ENCODE data around the gene NOL8.

Gene NOL8

DNA sequence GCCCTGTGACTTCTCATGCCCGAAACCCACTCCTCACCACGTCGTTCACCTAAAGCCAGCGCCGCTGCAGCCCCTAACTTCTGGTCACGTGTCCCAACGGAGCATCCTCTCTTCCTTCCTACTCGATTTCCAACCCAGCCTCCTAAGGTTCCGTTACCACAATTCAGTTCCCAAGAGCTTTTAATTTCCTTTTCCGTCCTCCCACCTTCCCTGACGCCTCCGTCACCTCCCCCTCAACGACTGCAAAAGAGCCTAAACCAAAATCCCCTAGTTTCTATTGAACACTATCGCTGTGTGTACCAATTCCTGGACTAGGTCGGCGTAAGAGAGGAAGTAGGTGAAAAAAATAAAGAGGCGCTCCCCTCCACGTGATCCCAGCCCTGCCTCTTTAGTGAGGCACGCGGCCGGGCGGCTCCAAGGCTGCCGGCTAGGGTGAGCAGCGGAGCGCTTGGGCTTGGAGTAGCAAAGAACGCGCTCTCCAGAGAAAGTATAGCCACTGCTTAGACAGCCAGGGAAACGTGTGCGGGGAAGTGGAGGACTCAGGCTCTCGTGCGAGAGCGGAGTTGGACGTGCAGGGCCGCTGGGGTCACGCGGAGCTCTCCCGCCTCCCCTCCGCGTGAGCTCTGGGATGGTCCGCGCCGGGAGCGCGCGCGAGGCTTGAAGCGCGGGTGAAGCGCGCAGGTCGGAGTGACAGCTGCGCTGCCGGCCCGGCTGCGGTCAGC lies at the start of gene NOL8, which contains the start of gene CENPP:
Gene NOL8, minus strand, starts transcription at position 82 of the 722 bp plus-strand sequence. CDS start 1,189 bp downstream, outside the sequence.
Gene CENPP, plus strand, starts transcription at position 685 of the 722 bp plus-strand sequence.
- H3K27me3 Mint-ChIP-seq, result no peaks in the 10 kb centered on the region
- H3K27ac Mint-ChIP-seq, result peak within 1 kb of the TSS; percentile 98
- peak within 1 kb of the TSS; percentile 96 for H3K4me3 Mint-ChIP-seq
- H3K9me3 Mint-ChIP-seq, result no peaks in the 10 kb centered on the region
- H3K36me3 Mint-ChIP-seq (ENCODE audit: low read depth), result peaks cover 34% of the 10 kb centered on the region
- ATAC-seq (peak; percentile 92), DNase-seq (peak; percentile 78)
- peaks cover 37% of the 10 kb centered on the region for H3K4me1 Mint-ChIP-seq

DNA sequence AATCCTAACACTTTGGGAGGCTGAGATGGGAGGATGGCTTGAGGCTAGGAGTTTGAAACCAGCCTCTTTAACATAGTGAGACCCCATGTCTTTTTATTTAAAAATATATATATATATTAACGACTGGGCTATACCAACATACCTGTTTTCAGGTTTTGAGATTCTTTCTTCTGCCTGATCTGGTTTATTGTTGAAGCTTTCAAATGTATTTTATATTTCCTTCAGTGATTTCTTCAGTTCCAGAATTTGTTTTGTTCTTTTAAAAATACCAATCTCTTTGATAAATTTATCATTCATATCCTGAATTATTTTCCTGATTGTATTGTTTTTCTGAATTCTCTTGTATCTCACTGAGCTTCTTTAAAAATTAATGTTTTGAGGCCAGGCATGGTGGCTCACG lies 48.0 kb upstream of the NOL8 start:
- peaks cover 39% of the 10 kb centered on the region for H3K36me3 Mint-ChIP-seq (ENCODE audit: low read depth)
- H3K4me1 Mint-ChIP-seq, result peaks cover 1% of the 10 kb centered on the region
- no peak overlapping the region for H3K4me3 Mint-ChIP-seq
- H3K27ac Mint-ChIP-seq, result no peak overlapping the region
- DNase-seq (no peak), ATAC-seq (no peak)
- H3K27me3 Mint-ChIP-seq, result no peaks in the 10 kb centered on the region
- H3K9me3 Mint-ChIP-seq, result peaks cover 38% of the 10 kb centered on the region

DNA sequence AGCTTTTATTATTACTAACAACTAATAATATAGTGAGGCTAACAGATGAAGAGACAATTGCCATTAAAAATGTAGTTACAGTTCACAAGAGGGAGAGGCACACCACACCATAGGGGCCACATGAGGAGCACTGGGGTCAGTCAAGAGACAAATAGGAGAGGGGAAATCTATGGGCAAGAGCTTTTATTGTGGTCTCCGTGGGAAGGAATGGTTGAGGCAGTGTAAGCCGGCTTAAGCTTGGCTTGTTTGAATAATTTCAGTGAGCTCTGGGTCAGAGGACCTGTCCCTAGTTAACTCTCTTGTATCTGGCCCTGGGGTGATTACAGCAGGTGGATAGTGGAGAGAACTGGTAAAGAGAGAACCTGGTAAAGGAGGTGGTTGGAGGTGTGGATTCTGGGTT lies 43.9 kb upstream of the NOL8 start:
- H3K27me3 Mint-ChIP-seq, result no peaks in the 10 kb centered on the region
- H3K4me1 Mint-ChIP-seq, result no peaks in the 10 kb centered on the region
- no peak overlapping the region for H3K4me3 Mint-ChIP-seq
- H3K27ac Mint-ChIP-seq, result no peak overlapping the region
- peaks cover 37% of the 10 kb centered on the region for H3K36me3 Mint-ChIP-seq (ENCODE audit: low read depth)
- ATAC-seq (no peak), DNase-seq (no peak)
- peaks cover 16% of the 10 kb centered on the region for H3K9me3 Mint-ChIP-seq

DNA sequence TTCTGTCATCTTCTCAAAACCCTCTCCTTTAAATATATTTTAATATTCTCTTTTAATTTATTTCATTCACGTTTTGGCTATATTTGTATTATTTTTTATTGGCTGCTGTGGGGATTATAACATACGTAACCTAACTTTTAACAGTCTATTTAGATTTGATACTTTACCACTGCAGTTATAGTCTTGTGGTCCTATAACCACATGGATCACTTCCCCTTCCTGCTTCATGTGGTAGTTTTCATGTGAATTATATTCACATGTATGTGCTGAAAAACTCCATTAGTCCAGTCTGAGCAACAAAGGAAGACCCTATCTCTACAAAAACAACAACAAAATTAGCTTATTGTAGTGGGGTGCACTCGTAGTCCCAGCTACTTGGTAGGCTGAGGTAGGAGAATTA lies 34.9 kb upstream of the NOL8 start:
- peaks cover 36% of the 10 kb centered on the region for H3K36me3 Mint-ChIP-seq (ENCODE audit: low read depth)
- no peak overlapping the region for H3K4me3 Mint-ChIP-seq
- no peaks in the 10 kb centered on the region for H3K27me3 Mint-ChIP-seq
- DNase-seq (no peak), ATAC-seq (no peak)
- H3K9me3 Mint-ChIP-seq, result peaks cover 11% of the 10 kb centered on the region
- no peaks in the 10 kb centered on the region for H3K4me1 Mint-ChIP-seq
- no peak overlapping the region for H3K27ac Mint-ChIP-seq

DNA sequence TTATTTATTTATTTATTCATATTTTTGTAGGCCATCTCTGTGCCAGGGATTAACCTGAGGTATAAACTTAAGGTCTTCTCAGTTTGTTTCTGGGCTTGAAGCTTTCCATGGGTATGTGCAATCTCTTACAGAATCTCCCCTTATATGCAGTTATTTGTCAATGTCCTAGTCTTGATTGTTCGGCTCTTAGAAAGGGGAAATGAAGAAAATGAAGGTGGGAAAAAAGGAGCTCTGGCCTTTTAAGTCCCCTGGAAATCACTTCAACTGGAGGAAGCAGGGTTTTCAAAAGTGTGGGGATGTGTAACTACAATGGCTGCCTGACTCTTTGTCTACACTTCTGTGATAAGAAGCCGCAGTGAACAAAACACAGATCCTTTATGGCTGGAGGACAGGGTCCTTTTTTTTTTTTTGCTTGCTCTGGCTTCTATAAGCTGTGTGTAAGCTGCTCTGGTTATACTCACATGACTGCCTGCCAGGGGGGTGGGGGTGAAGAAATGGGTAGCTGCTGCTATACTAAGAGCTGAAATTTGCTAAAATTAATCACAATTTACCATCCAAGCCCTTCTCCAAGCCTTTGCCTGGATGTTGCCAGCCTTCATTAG lies 34.3 kb upstream of the NOL8 start:
- no peaks in the 10 kb centered on the region for H3K27me3 Mint-ChIP-seq
- no peaks in the 10 kb centered on the region for H3K4me1 Mint-ChIP-seq
- no peak overlapping the region for H3K4me3 Mint-ChIP-seq
- DNase-seq (no peak), ATAC-seq (no peak)
- peaks cover 17% of the 10 kb centered on the region for H3K9me3 Mint-ChIP-seq
- H3K27ac Mint-ChIP-seq, result no peak overlapping the region
- peaks cover 36% of the 10 kb centered on the region for H3K36me3 Mint-ChIP-seq (ENCODE audit: low read depth)

DNA sequence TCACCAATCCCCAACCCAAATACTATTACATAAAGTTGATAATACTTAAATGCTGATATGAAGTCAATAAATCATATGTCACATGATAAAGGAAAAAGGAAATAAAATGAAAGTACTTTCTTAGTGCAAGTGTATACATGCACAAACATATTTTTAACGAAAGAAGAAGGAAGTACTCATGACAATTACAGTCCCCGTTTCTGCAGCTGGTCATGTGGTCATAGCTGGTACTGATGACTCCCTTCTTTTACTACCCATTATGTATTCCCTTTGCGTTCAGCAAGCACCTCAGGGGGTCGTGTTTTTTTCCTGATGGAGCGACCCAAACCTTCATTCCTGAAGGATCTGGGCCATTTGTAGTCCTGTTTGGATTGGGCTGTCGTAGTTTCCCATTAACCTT lies 27.9 kb upstream of the NOL8 start:
- Mint-ChIP-seq H3K9me3 (peaks cover 21% of the 10 kb centered on the region), H3K4me3 (no peak overlapping the region), H3K27ac (no peak overlapping the region), H3K4me1 (no peaks in the 10 kb centered on the region), H3K27me3 (no peaks in the 10 kb centered on the region), H3K36me3 (ENCODE audit: low read depth) (peaks cover 62% of the 10 kb centered on the region)
- ATAC-seq (no peak), DNase-seq (no peak)

DNA sequence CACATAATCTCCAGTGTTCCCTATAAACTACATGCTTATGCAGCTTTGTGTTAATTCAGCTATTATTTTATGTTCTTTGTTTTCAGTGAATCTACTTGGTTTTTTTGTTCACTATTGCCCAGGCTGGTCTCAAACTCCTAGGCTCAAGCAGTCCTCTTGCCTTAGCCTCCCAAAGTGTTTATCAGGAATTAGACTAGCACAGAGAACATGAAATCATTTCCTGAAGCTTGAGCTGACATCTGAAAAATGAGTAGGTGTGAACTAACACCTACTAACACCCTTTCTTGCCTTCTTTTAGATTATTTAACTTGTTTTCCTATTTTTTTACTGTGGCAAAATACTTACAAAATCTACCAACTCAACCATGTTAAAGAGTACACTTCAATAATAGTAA lies 25.6 kb upstream of the NOL8 start:
- Mint-ChIP-seq H3K4me1 (no peaks in the 10 kb centered on the region), H3K36me3 (ENCODE audit: low read depth) (peaks cover 55% of the 10 kb centered on the region), H3K9me3 (peaks cover 9% of the 10 kb centered on the region), H3K27ac (no peak overlapping the region), H3K4me3 (no peak overlapping the region), H3K27me3 (no peaks in the 10 kb centered on the region)
- no peak for DNase-seq
- ATAC-seq, result no peak

DNA sequence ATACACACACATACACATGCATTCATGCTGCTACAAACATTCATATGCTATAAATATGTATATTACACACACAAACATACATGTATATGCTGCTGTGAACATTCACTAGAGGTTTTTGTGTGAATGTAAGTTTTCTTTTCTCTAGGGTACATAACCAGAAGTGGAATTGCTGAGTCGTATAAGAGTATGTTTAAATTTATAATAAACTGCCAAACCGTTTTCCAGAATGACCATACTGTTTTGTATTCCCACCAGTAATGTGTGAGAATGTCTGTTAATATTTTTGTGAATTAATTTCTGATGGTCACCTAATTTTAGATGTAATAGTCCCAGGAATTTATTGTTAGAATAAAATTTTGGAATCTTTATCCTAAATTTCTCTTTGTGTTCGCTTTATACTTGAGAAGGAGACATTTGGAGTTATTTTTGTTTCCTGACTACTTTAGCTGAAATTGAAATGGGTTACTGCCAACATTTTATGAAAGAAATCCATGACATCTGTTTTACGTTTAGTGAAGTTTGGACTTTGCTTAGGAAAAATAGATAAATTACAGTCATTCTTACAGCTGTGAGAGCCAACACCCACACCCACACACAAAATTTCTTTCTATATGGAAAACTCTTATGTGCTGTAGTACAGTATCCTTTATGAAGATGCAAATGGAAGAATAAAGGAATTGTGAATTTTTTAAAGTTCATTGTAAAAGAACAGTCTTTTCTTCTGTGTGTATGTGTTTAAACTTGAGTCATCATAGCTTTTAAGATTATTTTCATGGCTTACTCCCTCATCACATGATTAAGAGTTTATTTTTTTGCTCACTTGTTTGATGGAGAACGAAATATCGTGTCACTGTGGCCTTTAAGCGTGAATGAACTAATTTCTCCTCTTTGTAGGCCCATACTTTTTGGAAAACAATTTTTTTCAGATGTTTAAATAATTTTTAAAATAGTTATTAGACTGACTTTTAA lies 24.9 kb upstream of the NOL8 start:
- H3K9me3 Mint-ChIP-seq, result peaks cover 9% of the 10 kb centered on the region
- no peaks in the 10 kb centered on the region for H3K4me1 Mint-ChIP-seq
- DNase-seq (no peak), ATAC-seq (no peak)
- H3K27ac Mint-ChIP-seq, result no peak overlapping the region
- no peaks in the 10 kb centered on the region for H3K27me3 Mint-ChIP-seq
- no peak overlapping the region for H3K4me3 Mint-ChIP-seq
- peaks cover 49% of the 10 kb centered on the region for H3K36me3 Mint-ChIP-seq (ENCODE audit: low read depth)

DNA sequence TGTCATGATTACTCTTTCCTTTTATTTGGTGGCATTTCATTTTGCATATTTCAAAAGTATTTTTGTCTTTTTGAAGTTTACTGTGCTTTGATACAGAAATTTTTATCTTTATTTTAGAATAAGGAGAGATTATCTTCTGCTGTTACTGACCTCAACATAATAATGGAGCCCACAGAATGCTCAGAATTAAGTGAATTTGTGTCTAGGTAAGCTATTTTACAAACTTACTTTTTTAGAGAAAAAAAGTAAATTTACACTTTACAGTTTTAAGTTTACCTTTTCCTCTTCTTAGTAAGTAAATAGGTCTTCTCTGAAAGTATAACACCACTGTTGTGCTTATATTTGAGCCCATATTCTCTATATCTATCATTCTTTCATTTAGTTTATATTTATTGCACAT lies 20.4 kb upstream of the NOL8 start:
- Mint-ChIP-seq H3K36me3 (ENCODE audit: low read depth) (peaks cover 38% of the 10 kb centered on the region), H3K27me3 (no peaks in the 10 kb centered on the region), H3K4me3 (no peak overlapping the region), H3K4me1 (no peaks in the 10 kb centered on the region), H3K9me3 (peaks cover 5% of the 10 kb centered on the region), H3K27ac (no peak overlapping the region)
- ATAC-seq, result no peak
- no peak for DNase-seq

DNA sequence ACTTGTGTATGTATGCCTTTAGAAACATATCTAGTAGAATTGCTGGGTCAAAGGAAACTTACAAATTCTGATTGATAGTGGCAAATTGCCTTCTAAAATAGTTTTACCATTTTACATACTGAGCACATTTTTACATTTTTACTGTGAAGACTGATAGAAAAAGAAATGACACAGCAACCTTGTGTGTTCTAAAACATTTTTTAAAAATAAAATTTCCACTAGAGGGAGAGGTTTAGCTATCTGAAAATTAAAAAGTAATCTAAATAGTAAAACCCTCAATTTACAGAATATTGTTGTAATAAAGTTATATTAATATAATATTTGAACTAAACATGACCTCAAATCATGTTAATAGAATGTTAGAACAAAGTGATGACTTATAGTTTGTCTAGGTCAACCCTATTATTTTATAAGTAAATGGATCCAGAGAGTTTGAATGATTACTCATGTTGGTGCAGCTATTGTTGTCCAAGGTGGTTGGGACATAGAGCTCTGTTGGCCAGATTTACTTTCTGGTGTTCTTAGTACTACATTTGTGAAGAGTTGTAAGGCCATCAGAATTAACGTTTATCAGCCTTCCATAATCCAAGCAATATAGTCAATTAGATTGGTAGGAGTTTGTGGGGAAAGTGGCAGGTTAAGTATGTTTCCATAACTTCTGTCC lies 17.8 kb upstream of the NOL8 start:
- H3K4me3 Mint-ChIP-seq, result no peak overlapping the region
- H3K27ac Mint-ChIP-seq, result no peak overlapping the region
- H3K4me1 Mint-ChIP-seq, result no peaks in the 10 kb centered on the region
- peaks cover 47% of the 10 kb centered on the region for H3K36me3 Mint-ChIP-seq (ENCODE audit: low read depth)
- ATAC-seq (no peak), DNase-seq (no peak)
- peaks cover 5% of the 10 kb centered on the region for H3K9me3 Mint-ChIP-seq
- H3K27me3 Mint-ChIP-seq, result no peaks in the 10 kb centered on the region

DNA sequence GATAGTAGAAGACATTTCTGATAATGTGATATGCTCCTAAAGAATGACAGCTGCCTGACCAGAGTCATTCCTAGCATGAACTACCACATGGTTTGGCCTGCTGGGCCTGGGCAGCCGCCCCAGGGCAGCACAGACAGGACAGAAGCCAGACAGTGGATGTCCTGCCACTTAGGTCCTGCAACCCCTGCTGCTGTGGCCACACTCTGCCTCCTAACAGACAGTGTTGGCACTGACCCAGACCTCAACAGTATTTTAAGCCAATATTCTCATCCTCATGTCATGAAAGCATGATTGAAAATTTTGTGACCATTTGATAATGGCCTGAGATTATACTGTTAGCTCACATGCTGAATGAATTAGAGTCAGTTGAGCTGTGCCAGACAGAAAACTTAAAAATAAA lies 16.4 kb upstream of the NOL8 start:
- DNase-seq, result no peak
- no peak for ATAC-seq
- no peaks in the 10 kb centered on the region for H3K27me3 Mint-ChIP-seq
- H3K9me3 Mint-ChIP-seq, result peaks cover 5% of the 10 kb centered on the region
- no peaks in the 10 kb centered on the region for H3K4me1 Mint-ChIP-seq
- peaks cover 48% of the 10 kb centered on the region for H3K36me3 Mint-ChIP-seq (ENCODE audit: low read depth)
- no peak overlapping the region for H3K27ac Mint-ChIP-seq
- H3K4me3 Mint-ChIP-seq, result no peak overlapping the region

DNA sequence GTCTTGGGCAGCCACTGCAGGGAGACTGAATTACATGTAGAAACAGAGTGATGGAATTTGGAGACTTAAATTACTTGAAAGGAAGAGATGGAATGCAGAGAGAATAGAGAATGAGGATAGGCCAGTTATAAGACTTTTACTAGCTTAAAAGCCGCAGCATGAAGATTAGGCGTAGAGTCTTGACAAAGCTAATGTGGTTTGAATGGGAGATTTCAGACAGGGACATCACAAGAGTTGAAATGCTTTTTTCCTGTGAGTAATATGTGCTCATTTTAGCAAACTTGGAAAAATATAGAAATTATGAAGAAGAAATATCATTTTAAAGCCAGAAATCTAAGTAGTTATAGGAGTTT lies 8.1 kb upstream of the NOL8 start:
- Mint-ChIP-seq H3K4me3 (no peak overlapping the region), H3K27me3 (no peaks in the 10 kb centered on the region), H3K9me3 (no peaks in the 10 kb centered on the region), H3K36me3 (ENCODE audit: low read depth) (peaks cover 32% of the 10 kb centered on the region), H3K27ac (no peak overlapping the region), H3K4me1 (peaks cover 4% of the 10 kb centered on the region)
- DNase-seq, result no peak
- ATAC-seq, result no peak

DNA sequence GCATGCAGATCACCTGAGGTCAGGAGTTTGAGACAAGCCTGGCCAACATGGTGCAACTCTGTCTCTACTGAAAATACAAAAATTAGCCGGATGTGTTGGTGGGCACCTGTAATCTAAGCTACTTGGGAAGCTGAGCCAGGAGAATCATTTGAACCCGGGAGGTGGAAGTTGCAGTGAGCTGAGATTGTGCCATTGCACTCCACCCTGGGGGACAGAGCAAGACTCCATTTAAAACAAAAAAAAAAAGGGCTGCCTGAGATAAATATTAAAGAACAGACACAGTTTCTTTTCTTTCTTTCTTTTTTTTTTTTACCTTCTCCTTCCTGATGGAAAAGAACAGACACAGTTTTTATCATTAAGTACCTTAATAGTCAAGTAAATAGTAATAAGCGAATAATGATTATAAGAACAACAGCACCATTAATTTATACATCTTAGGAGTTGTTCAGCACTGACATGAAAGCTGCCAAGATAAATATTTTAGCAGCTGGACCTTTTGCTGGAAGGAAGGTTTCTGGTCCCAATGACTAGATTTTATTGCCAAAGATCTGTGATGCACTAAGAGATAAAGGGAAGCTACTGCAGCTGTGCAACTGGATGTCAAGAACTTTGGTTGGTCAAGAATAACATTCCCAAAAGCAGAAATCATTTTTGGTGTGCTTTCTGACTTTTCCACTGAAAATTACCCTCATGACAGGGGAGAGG lies 7.6 kb upstream of the NOL8 start:
- DNase-seq, result no peak
- no peak overlapping the region for H3K4me3 Mint-ChIP-seq
- H3K9me3 Mint-ChIP-seq, result no peaks in the 10 kb centered on the region
- no peak for ATAC-seq
- H3K36me3 Mint-ChIP-seq (ENCODE audit: low read depth), result peaks cover 29% of the 10 kb centered on the region
- peaks cover 8% of the 10 kb centered on the region for H3K4me1 Mint-ChIP-seq
- no peak overlapping the region for H3K27ac Mint-ChIP-seq
- H3K27me3 Mint-ChIP-seq, result no peaks in the 10 kb centered on the region

DNA sequence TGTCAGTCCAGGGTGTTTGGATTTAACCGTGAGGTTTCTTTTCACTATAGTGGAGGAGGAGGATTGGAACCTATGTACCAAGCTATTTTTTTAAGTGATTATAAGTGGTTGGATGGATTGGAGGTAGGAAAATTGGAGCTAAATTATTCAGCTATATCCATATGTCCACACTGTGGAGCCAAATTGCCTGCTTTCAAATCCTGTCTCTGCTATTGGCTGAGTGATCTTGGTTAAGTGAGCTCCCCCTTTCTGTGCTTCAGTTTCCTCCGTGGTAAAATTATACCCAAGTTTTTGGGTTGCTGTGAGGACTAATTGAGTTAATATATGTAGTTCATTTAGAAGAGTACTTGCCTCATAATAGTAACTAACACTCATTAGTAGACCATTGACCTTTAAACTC lies 3.1 kb upstream of the NOL8 start:
- DNase-seq, result no peak
- peaks cover 35% of the 10 kb centered on the region for H3K4me1 Mint-ChIP-seq
- ATAC-seq, result no peak
- H3K27ac Mint-ChIP-seq, result no peak overlapping the region
- H3K9me3 Mint-ChIP-seq, result no peaks in the 10 kb centered on the region
- peaks cover 23% of the 10 kb centered on the region for H3K36me3 Mint-ChIP-seq (ENCODE audit: low read depth)
- no peak overlapping the region for H3K4me3 Mint-ChIP-seq
- H3K27me3 Mint-ChIP-seq, result no peaks in the 10 kb centered on the region

Measured in activated naive CD8-positive, alpha-beta T cell treated with anti-CD3 and anti-CD28 coated beads, Interleukin-2, amount 50 U/mL, for 24 hours (primary cell).